Small intestine (tissue), 7 donors: ENCODE results near the gene NPIPA5. TPM values are rescaled to one million over a fixed set of nuclear protein-coding genes. Genes with fewer than 3 reads are reported as not detected.
"Not testable (repeated sequence)": the region's sequence is repeated elsewhere in the genome, so short reads cannot be mapped to it uniquely, and the experiment has no call there.

Source experiments
- DNase-seq, 2 donors: peaks; one replicate each; pipeline versions ENCODE4 v3.0.0 to v3.0.0-alpha.2; 2013
- FAIRE-seq: peaks from 2 replicates; lab custom pipeline; 2012; peaks lifted over from hg19 to GRCh38; lab: Jason Lieb, UNC
- H3K27ac ChIP-seq, 3 donors: one replicate each; pipeline ENCODE4 v1.5.1; 2013; ENCODE audit warnings: low read length in 2 of 3, mild to moderate bottlenecking in 2 of 3, control low read depth in 1 of 3, inconsistent platforms in 1 of 3, low read depth in 1 of 3, moderate library complexity in 1 of 3
- H3K27me3 ChIP-seq, 3 donors: one replicate each; pipeline ENCODE4 v1.6.1; 2013; ENCODE audit warnings: low read length in 3 of 3, inconsistent platforms in 1 of 3; ENCODE audit not compliant: control insufficient read depth in 3 of 3, insufficient read depth in 3 of 3
- H3K36me3 ChIP-seq, 3 donors: one replicate each; pipeline ENCODE4 v1.6.1; 2013; ENCODE audit warnings: low read length in 3 of 3, inconsistent platforms in 1 of 3, low read depth in 1 of 3, mild to moderate bottlenecking in 1 of 3, moderate library complexity in 1 of 3; ENCODE audit not compliant: control insufficient read depth in 3 of 3, insufficient read depth in 2 of 3
- H3K4me1 ChIP-seq, 3 donors: one replicate each; pipeline ENCODE4 v1.6.1; 2013; ENCODE audit warnings: low read length in 2 of 3, inconsistent platforms in 1 of 3, low read depth in 1 of 3, mild to moderate bottlenecking in 1 of 3, moderate library complexity in 1 of 3; ENCODE audit not compliant: control insufficient read depth in 3 of 3, insufficient read depth in 2 of 3
- H3K4me3 ChIP-seq, 3 donors: one replicate each; pipeline ENCODE4 v1.5.1; 2013; ENCODE audit warnings: low read length in 3 of 3, control low read depth in 1 of 3, inconsistent platforms in 1 of 3, low read depth in 1 of 3, mild to moderate bottlenecking in 1 of 3, moderate library complexity in 1 of 3
- H3K9me3 ChIP-seq, 2 donors: one replicate each; pipeline ENCODE4 v1.6.1; 2013; ENCODE audit warnings: low read depth in 1 of 2, low read length in 1 of 2; ENCODE audit not compliant: control insufficient read depth in 2 of 2, insufficient read depth in 1 of 2
- WGBS, 3 donors: extraction: QIAGEN DNeasy Blood & Tissue Kit; methylation state at CpG; one replicate each; pipeline ENCODE4 v1.1.7; 2013; 5-methylcytosine and 5-hydroxymethylcytosine counted together
- polyA plus RNA-seq, 4 donors: library from polyadenylated mRNA; stranded (reverse) in 3 of 4; unstranded in 1 of 4; fragments of 200-250 nt in 3 of 4; fragments of 120-200 nt in 1 of 4; gene quantifications; one replicate each; pipeline versions ENCODE4 v1.2.1 to v1.2.3, GENCODE V29; 2013
- donor health status: healthy with polysubstance abuse.
- donor health status: control.
- donor health status: control.
- donor health status: Bipolar disorder and iron deficiency.
- donor health status: healthy.

Gene NPIPA5
- polyA plus RNA-seq, 4 donors, result 2.5 to 17.4 (median 12.6) TPM

DNA sequence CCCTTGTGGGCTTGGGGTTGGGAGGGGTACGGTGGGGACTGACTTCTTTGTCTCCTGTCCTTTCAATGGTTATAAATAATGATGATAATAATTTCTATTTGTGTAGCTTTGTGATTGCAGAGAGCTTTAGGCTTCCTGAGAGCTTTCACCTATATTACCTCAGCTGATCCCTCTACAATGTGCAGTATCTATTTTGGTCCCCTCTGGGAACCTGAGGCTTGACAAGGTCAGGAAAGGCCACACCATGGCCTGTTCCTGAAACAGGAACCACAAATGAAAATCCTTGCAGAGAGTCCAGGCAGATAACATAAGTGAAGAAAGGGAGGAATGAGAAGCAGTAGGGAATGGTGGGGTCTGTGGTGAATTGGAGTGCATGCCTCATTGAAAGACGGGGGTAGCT, 42.5 kb downstream of the NPIPA5 start:
- WGBS, 3 donors, result no CpG with 5 or more reads among the region's 2 CpGs

DNA sequence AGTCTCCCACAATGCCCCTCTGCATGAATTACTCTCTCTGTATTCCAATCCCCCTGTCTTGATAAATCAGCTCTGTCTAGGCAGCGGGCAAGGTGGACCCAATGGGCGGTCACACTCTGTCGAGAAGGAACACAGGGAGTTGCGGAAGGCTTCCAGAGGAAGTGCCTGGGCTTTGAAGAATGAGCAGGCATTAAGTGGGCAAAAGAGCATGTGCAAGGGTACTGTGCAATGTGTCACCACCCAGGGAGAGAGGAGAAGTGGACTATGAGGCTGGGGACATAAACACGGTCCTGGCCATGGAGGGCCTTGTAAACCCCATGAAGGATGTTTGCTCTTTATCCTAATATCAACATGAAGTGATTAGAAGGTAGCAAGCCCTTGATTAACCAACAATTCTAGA, 44.1 kb downstream of the NPIPA5 start:
- not testable (repeated sequence) for H3K27me3 ChIP-seq, H3K9me3 ChIP-seq, FAIRE-seq, H3K27ac ChIP-seq, H3K4me3 ChIP-seq, DNase-seq, H3K36me3 ChIP-seq, H3K4me1 ChIP-seq
- WGBS, 3 donors, result 25 to 86% (median 83%) methylated on average over 1 to 2 of the region's 5 CpGs

More for the DNA sequence above, 42.5 kb downstream of the NPIPA5 start:
- not testable (repeated sequence) for H3K27me3 ChIP-seq, DNase-seq, FAIRE-seq, H3K36me3 ChIP-seq, H3K4me3 ChIP-seq, H3K4me1 ChIP-seq, H3K27ac ChIP-seq, H3K9me3 ChIP-seq

GRCh38 chr16:15330978-15331377, 47.1 kb downstream of the NPIPA5 start:
- WGBS, 3 donors, result no CpG with 5 or more reads among the region's 2 CpGs
- not testable (repeated sequence) for H3K4me3 ChIP-seq, H3K27me3 ChIP-seq, H3K4me1 ChIP-seq, H3K36me3 ChIP-seq, H3K9me3 ChIP-seq, FAIRE-seq, DNase-seq, H3K27ac ChIP-seq

DNA sequence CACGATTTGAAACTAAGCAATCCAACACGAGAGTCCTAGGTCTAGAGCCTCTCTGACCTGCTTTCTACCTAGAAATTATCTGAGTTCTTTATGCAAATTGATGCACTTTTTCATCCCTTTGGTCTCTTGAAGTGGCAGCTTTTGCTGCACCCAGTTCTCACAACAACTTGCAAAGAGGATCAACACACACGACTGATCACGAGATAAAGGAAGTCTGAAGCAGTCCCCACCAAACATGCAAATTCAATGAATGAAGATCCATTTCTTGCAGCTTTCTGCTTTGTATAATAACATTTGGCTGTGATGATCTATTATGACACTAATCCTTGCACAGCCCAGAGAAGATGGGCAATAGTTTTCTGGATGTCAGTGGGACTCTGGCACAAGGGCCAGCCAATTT, 53.1 kb downstream of the NPIPA5 start:
- WGBS, 3 donors, result 70 to 80% (median 75%) methylated on average over 2 of the region's 4 CpGs
- FAIRE-seq, result not testable (repeated sequence)

DNA sequence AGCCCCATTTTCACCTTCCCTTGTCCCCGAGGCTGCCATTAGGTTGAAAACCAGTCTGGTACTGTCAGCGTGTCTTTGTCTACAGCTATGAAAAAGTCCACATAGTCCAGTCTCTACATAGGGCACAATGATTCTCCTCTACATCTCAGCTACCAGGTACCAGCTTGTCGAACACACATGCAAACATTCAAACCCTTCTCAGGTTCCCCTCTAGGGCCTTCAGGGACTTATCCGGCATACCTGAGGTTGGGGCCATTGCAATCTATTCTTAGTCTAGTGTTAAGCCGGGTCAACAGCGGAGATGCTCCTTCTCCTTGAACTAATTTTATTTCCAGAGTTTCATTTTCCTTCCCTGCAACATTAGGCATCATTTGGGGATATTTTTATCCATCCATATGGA, 54.7 kb downstream of the NPIPA5 start:
- not testable (repeated sequence) for FAIRE-seq

More for the DNA sequence above, 53.1 kb downstream of the NPIPA5 start:
- DNase-seq, H3K27ac ChIP-seq, H3K27me3 ChIP-seq, H3K36me3 ChIP-seq, H3K4me3 ChIP-seq, H3K9me3 ChIP-seq, H3K4me1 ChIP-seq: not testable (repeated sequence)

DNA sequence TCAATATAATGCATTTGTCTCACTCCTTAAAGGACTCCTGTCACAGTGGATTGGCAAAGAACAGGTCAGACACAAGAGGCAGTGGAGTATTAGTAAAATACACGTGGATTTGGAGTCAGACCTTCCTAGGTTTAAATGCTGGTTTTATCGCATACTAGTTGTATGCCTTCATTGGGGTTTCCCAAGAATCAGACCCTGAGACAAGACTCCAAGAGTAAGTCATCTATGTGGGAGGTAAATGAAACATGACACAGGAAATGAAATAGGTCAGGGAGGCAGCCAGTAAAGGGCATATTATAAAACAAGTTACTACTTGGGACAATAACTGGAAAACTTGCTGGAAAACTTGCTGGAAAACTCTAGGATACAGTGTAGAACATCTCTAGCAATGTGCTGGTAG, 56.9 kb downstream of the NPIPA5 start:
- not testable (repeated sequence) for H3K27ac ChIP-seq, H3K27me3 ChIP-seq, H3K36me3 ChIP-seq, H3K4me3 ChIP-seq, DNase-seq, H3K4me1 ChIP-seq, H3K9me3 ChIP-seq, FAIRE-seq
- WGBS, 3 donors, result 48 to 80% (median 79%) methylated on average over 2 of the region's 2 CpGs

More for the DNA sequence above, 54.7 kb downstream of the NPIPA5 start:
- H3K27me3 ChIP-seq, DNase-seq, H3K27ac ChIP-seq, H3K36me3 ChIP-seq, H3K9me3 ChIP-seq, H3K4me3 ChIP-seq, H3K4me1 ChIP-seq: not testable (repeated sequence)
- WGBS, 3 donors, result 95 to 100% methylated on average over 1 to 2 of the region's 6 CpGs; no CpG with 5 or more reads in 1 of the 3 donors

DNA sequence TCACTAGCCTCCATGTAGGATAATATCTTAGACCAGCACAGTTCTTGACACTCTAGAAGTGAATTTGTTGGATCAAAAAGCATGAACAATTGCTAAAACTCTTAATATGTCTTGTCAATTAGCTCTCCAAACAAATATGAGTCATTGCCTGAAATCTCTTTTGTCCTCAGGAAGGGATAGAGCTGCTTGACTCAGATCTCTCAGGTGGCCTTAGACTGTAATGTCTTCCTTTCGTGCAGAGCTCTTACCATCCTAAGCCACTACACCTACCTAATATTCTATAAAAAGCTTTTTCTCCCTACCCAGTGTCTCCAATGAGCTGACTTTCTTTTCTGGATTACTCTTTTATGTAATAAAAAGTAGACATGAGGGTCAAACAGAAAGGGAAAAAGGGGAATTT, 63.5 kb downstream of the NPIPA5 start:
- 76 to 83% (median 81%) methylated on average over 1 of the region's 1 CpG for WGBS, 3 donors
- not testable (repeated sequence) for H3K4me1 ChIP-seq, H3K9me3 ChIP-seq, H3K4me3 ChIP-seq, H3K27me3 ChIP-seq, H3K27ac ChIP-seq, H3K36me3 ChIP-seq, FAIRE-seq, DNase-seq

Other genes with a start within 250 kb of the NPIPA5 start
- gene MPV17L, start 17.5 kb upstream of the NPIPA5 start, polyA plus RNA-seq, result 10 to 100 TPM in 1 of 4 donors, 1 to 10 TPM in 3; 1.8 to 12.0 (median 4.2) TPM
- gene BMERB1, start 56.3 kb upstream of the NPIPA5 start, polyA plus RNA-seq, result 10 to 100 TPM in 1 of 4 donors, 1 to 10 TPM in 2, under 1 TPM in 1; 0.89 to 20.9 (median 4.7) TPM